NCI-H2196 treated with DMSO at 0.1 percent for 48 hours (cell line): ENCODE results near the gene SPACA6.
"Not testable (repeated sequence)": the region's sequence is repeated elsewhere in the genome, so short reads cannot be mapped to it uniquely, and the experiment has no call there.

ENCODE experiments used
- DNase-seq: peaks from one replicate; lab custom pipeline; 2025; ENCODE audit not compliant: unreplicated experiment; lab: John Stamatoyannopoulos, UW

Gene SPACA6

DNA sequence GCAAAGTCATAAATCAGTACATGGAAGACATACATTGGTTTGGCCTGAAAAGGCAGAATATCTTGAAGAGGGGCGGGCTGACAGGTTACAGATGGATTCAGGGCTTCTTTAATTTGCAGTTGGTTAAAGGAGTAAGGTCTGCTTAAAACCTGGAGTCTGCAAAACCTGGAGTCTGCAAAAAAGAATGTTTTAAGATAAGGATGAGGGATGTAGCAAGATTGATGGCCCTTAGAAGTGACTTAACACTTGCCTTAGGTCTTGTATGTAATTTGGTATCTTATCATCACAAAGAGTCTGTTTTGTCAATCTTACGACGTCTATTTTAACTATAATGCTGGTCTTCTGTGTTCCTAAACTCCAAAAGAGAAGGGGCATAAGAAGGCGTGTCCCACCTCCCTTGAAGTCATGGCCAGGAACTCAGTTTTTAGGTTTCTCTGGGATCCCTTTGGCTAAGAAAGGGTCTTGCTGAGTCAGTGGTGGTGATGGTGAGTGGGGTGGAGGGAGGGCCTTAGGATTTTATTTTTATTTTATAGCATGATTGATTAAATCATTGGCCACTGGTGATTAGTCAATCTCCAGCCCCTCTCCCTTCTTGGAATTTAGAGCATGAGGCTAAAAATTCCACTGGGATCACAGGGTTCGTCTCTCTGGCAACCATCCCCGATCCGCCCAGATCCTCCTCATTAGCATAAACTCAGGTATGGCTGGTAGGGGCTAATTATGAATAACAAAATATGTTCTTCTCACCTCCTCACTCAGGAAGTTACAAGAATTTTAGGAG, 40.8 kb downstream of the SPACA6 start:
- no peak for DNase-seq

- no peak for DNase-seq
These were observed 42.8 kb downstream of the SPACA6 start for GRCh38 chr19:51735759-51736449.

DNA sequence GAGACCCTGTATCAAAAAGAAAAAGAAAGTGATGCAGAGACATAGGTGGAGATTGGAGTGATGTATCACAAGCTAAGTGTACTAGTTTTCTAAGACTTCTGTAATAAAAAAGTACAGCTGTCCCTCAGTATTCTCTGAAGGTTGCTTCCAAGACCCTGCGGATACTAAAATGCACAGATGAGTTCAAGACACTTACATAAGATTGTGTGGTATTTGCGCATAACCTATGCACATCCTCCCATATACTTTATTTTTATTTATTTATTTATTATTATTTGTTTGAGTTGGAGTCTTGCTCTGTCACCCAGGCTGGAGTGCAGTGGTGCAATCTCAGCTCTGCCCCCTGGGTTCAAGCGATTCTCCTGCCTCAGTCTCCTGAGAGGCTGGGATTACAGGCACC, 44.3 kb downstream of the SPACA6 start:
- no peak for DNase-seq

GRCh38 chr19:51737924-51738323, 44.8 kb downstream of the SPACA6 start:
- no peak for DNase-seq

GRCh38 chr19:51738523-51738922, 45.4 kb downstream of the SPACA6 start:
- not testable (repeated sequence) for DNase-seq

DNA sequence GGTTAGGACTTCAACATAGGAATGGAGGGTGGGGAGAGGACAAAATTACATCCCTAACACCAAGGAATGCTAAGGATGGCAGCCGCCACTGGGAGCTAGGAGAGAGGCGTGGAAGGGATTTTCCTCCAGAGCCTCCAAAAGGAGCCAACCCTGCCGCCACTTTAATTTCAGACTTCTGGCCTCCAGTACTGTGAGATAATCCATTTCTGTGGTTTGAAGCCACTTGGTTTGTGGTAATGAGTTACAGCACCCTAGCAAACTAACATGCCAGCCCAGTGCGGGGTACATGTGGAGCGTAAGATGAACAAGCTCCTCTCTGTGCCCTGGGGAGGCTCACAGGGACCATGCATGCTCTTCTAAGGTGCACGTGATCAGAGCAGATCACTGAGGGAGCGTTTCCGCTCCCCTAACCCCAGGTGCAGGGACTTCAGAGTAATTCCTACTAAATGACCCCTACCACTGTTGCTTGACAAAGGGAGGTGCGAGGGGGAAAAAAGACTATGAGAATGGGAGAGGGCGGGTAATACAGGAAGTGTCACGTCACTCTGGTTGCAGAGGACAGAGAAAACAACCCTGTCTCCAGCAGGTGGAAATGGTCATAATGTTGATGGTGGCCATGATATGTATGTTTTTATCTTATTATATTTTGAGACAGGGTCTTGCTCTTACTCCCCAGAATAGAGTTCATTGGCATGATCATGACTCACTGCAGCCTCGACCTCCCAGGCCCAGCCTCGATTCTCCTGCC, 46.5 kb downstream of the SPACA6 start:
- no peak for DNase-seq

DNA sequence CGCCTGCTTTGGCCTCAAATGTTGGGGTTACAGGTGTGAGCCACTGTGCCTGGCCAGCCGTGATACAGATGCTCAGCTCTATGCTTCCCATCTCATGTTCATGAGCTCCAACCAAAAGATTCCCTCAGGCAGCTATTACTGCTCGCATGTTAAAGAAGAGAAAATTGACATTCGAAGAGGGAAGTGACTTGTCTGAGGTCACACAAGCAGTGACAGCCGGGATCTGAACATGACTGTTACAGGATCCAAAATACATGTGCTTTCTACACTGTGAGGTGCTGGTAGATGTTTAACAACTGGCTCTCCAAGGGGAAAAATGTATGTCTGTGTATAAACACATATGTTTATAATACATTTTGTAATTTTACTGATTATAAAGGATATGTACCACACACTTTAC, 47.2 kb downstream of the SPACA6 start:
- DNase-seq: no peak

DNA sequence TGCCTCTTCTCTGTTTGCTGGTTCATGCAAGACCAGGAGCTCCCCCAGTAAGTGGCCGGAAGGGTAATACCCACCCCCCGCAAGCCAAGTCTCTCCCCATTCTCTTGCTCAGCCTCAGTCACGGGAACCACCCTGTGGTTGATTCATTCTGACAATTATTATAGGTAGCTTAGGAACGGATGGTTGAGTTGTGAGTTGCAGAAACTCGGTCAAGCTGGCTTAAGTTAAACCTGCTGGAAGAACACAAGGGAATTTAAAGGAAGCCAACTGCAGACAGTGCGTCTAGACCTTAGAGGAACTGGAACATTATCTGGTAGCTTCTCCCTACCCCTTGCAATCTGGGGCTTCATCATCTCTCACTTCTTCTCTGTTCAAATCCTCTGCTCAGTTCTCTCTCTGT, 49.7 kb downstream of the SPACA6 start:
- DNase-seq: no peak

- DNase-seq: no peak
These were observed 50.3 kb downstream of the SPACA6 start for GRCh38 chr19:51743405-51743804.

- DNase-seq: no peak
These were observed 53.6 kb downstream of the SPACA6 start for GRCh38 chr19:51746731-51747130.

- DNase-seq: no peak
These were observed 56.8 kb downstream of the SPACA6 start for GRCh38 chr19:51749979-51750378.

GRCh38 chr19:51750400-51751094, 57.4 kb downstream of the SPACA6 start:
- no peak for DNase-seq

GRCh38 chr19:51751655-51752054, 58.5 kb downstream of the SPACA6 start, which contains the start of gene FPR1:
TSS of gene FPR1 (minus strand) at chr19:51751878. CDS start at chr19:51746994, 4,884 bp downstream.
- DNase-seq: no peak

DNA sequence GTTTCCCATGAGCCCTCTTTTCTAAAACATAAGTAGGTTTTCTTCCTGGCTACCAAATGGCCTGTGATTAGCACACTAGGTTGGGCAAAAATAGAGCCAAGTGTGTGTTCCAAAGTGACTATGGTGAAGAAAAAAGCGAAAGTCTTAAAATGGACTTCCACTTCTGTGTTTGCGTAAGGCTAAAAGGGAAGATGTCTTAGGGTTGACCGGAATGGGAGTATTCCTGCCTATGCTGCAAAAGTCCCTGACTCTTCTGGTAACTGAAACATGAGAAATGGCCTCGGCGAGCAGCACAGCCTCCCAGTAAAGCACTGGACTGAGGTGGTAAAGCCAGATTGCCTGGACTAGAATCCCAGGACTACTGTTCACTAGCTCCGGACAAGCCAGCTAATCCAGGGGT, 61.0 kb downstream of the SPACA6 start:
- DNase-seq: no peak

DNA sequence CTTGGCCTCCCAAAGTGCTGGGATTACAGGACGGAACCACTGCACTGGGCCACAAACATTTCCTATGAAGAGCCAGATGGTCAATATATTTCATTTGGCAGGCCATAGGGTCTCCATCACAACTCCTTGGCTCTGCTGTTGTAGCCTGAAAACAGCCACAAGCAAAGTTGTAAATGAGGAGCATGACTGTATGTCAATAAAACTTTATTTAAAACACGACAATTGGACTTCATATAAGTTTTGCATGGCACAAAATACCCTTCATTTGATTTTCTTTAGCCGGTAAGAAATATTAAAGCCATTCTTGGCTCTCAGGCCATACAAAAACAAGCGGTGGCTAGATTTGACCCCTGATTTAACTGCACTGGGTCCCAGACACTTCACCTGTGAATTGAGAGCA, 61.6 kb downstream of the SPACA6 start:
- no peak for DNase-seq
